RCC 7860 (cell line): ENCODE data around the gene TACC2.
"Not testable (repeated sequence)": the region's sequence is repeated elsewhere in the genome, so short reads cannot be mapped to it uniquely, and the experiment has no call there.

Experiments used
- DNase-seq: peaks from one replicate; pipeline ENCODE4 v3.0.0-alpha.2; 2015; ENCODE audit warnings: low spot score
- FAIRE-seq: peaks from 2 replicates; lab custom pipeline; 2012; peaks lifted over from hg19 to GRCh38; lab: Jason Lieb, UNC

Gene TACC2

GRCh38 chr10:121988361-121989324 lies at the start of gene TACC2:
TACC2 (plus strand) TSS chr10:121989163; CDS start chr10:122021982, 32,819 bp downstream.
- DNase-seq (no peak), FAIRE-seq (no peak)

GRCh38 chr10:121941532-121941931 lies 47.4 kb upstream of the TACC2 start:
- FAIRE-seq (no peak), DNase-seq (no peak)

- FAIRE-seq (no peak), DNase-seq (peak; percentile 32)
Observed at GRCh38 chr10:121942749-121943416, 46.1 kb upstream of the TACC2 start.

GRCh38 chr10:121947343-121948330 lies 41.3 kb upstream of the TACC2 start:
- DNase-seq (no peak), FAIRE-seq (no peak)

- DNase-seq = no peak
- FAIRE-seq = no peak
Observed at GRCh38 chr10:121949049-121949448, 39.9 kb upstream of the TACC2 start.

- no peak for DNase-seq
- FAIRE-seq = no peak
Observed at GRCh38 chr10:121949451-121949850, 39.5 kb upstream of the TACC2 start.

- FAIRE-seq (no peak), DNase-seq (no peak)
Observed at GRCh38 chr10:121952226-121952625, 36.7 kb upstream of the TACC2 start.

- no peak for DNase-seq
Observed at GRCh38 chr10:121956111-121957061, 32.6 kb upstream of the TACC2 start.

GRCh38 chr10:121959671-121960070 lies 29.3 kb upstream of the TACC2 start:
- no peak for DNase-seq

More at GRCh38 chr10:121956111-121957061, 32.6 kb upstream of the TACC2 start:
- FAIRE-seq = no peak

GRCh38 chr10:121961456-121961855 lies 27.5 kb upstream of the TACC2 start:
- no peak for DNase-seq
- FAIRE-seq = no peak

More at GRCh38 chr10:121959671-121960070, 29.3 kb upstream of the TACC2 start:
- FAIRE-seq = no peak

GRCh38 chr10:121965996-121966395 lies 23.0 kb upstream of the TACC2 start:
- FAIRE-seq (no peak), DNase-seq (no peak)

GRCh38 chr10:121969086-121969485 lies 19.9 kb upstream of the TACC2 start:
- DNase-seq, FAIRE-seq: not testable (repeated sequence)

- DNase-seq = no peak
- FAIRE-seq = no peak
Observed at GRCh38 chr10:121974019-121974534, 14.9 kb upstream of the TACC2 start.

GRCh38 chr10:121974535-121975294 lies 14.2 kb upstream of the TACC2 start, which contains the start of gene NSMCE4A:
NSMCE4A (minus strand) TSS chr10:121975217; CDS start chr10:121975165, 52 bp downstream.
- FAIRE-seq = no peak
- peak; percentile 31 for DNase-seq

GRCh38 chr10:121975295-121976086 lies 13.5 kb upstream of the TACC2 start:
- no peak for FAIRE-seq
- no peak for DNase-seq

- DNase-seq (no peak), FAIRE-seq (no peak)
Observed at GRCh38 chr10:121976607-121977006, 12.4 kb upstream of the TACC2 start.

GRCh38 chr10:121978511-121978910 lies 10.5 kb upstream of the TACC2 start:
- no peak for DNase-seq
- no peak for FAIRE-seq

GRCh38 chr10:121981346-121981745 lies 7.6 kb upstream of the TACC2 start:
- DNase-seq (no peak), FAIRE-seq (no peak)
